Activated T-cell treated with anti-CD3 and anti-CD28 coated beads, Interleukin-2, amount 50 U/mL, for 1 hour (primary cell): ENCODE results near the gene MLEC.

ENCODE experiments used
- DNase-seq: peaks from one replicate; pipeline ENCODE4 v3.0.0-alpha.2; 2020

The MLEC gene

GRCh38 chr12:120686690-120687577 is at the start of gene MLEC:
MLEC (plus strand) TSS chr12:120687149; CDS start chr12:120687297, 148 bp downstream.
- DNase-seq = peak; percentile 99

- DNase-seq = peak; percentile 78
Observed at GRCh38 chr12:120639771-120640721, 46.9 kb upstream of the MLEC start, which contains the start of gene CABP1. CABP1 (plus strand) TSS chr12:120640626; CDS start chr12:120640686, 60 bp downstream.

- DNase-seq = peak; percentile 64
Observed at GRCh38 chr12:120640861-120641833, 45.8 kb upstream of the MLEC start.

- DNase-seq = no peak
Observed at GRCh38 chr12:120642121-120642520, 44.8 kb upstream of the MLEC start.

GRCh38 chr12:120642826-120643225 is 44.1 kb upstream of the MLEC start:
- no peak for DNase-seq

GRCh38 chr12:120643574-120643973 is 43.4 kb upstream of the MLEC start:
- DNase-seq = no peak

- DNase-seq = no peak
Observed at GRCh38 chr12:120646044-120646443, 40.9 kb upstream of the MLEC start.

- DNase-seq = no peak
Observed at GRCh38 chr12:120647375-120647755, 39.6 kb upstream of the MLEC start.

GRCh38 chr12:120649442-120650232 is 37.3 kb upstream of the MLEC start:
- DNase-seq = no peak

- DNase-seq = no peak
Observed at GRCh38 chr12:120650233-120650690, 36.7 kb upstream of the MLEC start.

GRCh38 chr12:120651821-120652220 is 35.1 kb upstream of the MLEC start:
- no peak for DNase-seq

GRCh38 chr12:120652656-120653435 is 34.1 kb upstream of the MLEC start:
- DNase-seq = no peak

- no peak for DNase-seq
Observed at GRCh38 chr12:120653611-120654010, 33.3 kb upstream of the MLEC start.

GRCh38 chr12:120654656-120655055 is 32.3 kb upstream of the MLEC start:
- DNase-seq = no peak

GRCh38 chr12:120656008-120656407 is 30.9 kb upstream of the MLEC start:
- DNase-seq = no peak

GRCh38 chr12:120658286-120659150 is 28.4 kb upstream of the MLEC start:
- DNase-seq = no peak

GRCh38 chr12:120659151-120659525 is 27.8 kb upstream of the MLEC start:
- DNase-seq = no peak

GRCh38 chr12:120661432-120661831 is 25.5 kb upstream of the MLEC start:
- DNase-seq = no peak

GRCh38 chr12:120662879-120663278 is 24.1 kb upstream of the MLEC start:
- DNase-seq = no peak
